GM18502 (cell line): ENCODE measurements around the gene RHOD.

Source experiments
- ATAC-seq: cut with Tn5 transposase; IDR thresholded peaks from one replicate; pipeline ENCODE4 v1.9.1; 2021; ENCODE audit warnings: mild to moderate bottlenecking; ENCODE audit not compliant: unreplicated experiment, poor library complexity

RHOD gene, protein sequence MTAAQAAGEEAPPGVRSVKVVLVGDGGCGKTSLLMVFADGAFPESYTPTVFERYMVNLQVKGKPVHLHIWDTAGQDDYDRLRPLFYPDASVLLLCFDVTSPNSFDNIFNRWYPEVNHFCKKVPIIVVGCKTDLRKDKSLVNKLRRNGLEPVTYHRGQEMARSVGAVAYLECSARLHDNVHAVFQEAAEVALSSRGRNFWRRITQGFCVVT

GRCh38 chr11:67056267-67057204, at the start of gene RHOD:
RHOD (plus strand) TSS chr11:67056847; CDS start chr11:67056903, 56 bp downstream.
- ATAC-seq: no peak

DNA sequence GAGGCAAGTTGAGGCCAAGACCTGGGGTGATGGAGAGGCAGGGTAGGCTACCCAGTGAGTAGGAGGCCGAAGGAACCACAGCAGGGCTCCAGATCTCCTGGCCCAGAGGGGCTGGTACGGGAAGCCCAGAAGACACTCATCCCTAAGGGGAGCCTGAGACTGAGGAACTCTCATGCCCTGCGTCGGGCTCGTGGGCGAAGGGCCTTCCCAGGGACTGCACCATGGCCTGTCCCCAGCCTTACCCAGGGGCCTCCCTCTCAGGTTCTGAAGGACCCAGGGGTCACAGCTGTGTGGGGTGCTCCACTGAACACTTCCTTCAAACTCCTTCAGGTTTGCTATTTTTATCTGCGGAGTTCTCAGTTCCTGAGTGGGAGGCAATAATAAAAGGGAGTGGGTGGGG, 49.5 kb upstream of the RHOD start:
- ATAC-seq: no peak

GRCh38 chr11:67010296-67010905, 46.2 kb upstream of the RHOD start:
- no peak for ATAC-seq

- no peak for ATAC-seq
Observed at GRCh38 chr11:67013511-67014045, 43.1 kb upstream of the RHOD start.

- ATAC-seq: no peak
Observed at GRCh38 chr11:67014343-67014742, 42.3 kb upstream of the RHOD start.

- no peak for ATAC-seq
Observed at GRCh38 chr11:67015048-67015447, 41.6 kb upstream of the RHOD start.

- no peak for ATAC-seq
Observed at GRCh38 chr11:67016550-67016949, 40.1 kb upstream of the RHOD start.

DNA sequence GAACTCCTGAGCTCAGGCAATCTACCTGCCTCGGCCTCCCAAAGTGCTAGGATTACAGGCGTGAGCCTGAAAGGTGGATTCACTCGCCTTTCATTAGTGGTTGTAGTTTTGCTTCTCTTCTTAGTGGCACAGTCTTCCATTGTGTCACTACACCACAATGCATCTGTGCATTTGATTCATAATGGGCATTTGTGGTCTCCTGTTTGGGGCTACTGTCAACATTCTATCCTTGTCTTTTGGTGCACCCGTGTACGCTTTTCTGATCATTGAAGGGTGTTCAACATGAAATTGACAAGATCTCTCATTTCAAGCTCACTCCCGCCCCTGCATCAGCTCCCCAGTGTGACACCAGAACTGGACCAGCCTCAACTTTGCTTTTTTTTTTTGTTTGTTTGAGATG, 35.7 kb upstream of the RHOD start:
- no peak for ATAC-seq

GRCh38 chr11:67022341-67022933, 34.2 kb upstream of the RHOD start:
- ATAC-seq: no peak

DNA sequence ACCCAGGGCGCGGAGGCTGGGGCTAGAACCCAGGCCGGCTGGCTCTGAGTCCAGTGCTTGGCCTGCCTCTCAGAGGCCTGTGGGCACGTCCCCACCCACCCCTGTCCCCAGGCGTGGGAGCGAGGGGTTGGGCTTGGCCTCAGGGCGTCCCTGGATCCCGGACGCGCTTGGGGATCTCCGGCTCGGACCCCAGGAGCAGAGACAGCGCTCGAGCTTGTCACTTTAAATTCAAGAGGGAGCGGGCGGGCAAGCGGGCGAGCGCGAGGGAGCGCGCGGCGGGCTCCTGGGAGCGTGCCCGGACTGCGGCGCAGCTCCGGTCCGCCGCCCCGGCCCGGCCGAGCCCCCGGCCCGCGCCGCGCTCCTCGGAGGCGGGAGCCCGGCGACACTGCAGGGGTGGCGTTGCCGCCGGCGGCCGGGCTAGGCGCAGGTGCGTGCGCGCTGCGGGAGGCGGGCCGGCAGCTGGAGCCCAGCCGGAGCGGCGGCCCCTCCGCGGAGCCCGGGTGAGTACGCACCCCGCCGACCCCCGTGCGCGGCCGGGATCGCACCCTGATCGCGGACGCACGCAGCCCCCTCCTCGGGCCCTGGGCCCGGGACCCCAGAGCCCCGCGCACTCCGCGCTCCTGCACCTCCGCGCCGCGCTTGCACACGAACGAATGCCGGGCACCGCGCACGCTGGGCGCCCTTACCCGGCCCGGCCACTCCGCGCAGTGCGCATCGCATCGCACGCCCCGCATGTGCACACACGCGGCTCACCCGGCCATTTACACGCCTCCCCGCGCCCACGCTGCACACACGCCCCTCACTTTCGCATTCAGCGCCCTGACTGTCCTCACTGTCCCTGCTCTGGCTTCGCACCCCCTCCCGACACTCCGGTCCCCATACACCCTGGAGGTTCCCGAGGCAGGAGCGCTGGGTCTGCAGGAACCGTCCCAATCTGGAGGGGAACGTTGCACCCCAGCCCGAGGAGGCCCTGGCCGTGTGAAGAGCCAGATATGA, 33.4 kb upstream of the RHOD start, which contains the start of gene SYT12:
SYT12 (plus strand) TSS at position 174 of the 996 bp plus-strand sequence. CDS start 7,011 bp downstream, outside the sequence.
- no peak for ATAC-seq

- ATAC-seq: no peak
Observed at GRCh38 chr11:67023957-67024353, 32.7 kb upstream of the RHOD start.

GRCh38 chr11:67024410-67024809, 32.2 kb upstream of the RHOD start:
- ATAC-seq: no peak

DNA sequence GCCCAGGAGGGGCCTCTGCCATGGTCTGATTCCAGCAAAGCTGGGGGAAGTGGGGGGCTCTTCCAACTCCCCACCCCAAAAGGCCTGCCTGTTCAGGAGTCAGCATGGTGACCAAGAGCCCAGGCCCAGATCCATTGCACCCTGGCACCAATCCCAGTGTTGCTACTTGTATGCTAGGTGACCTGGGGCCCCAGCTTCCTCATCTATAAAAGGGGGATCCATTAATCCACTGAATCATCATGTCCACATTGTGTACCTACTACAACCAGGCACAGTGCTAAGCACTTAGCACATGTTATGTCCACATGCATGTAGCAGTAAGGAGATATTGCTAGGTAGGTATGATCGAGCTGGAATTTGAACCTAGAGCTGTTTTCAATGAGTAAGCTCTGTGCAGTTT, 31.7 kb upstream of the RHOD start:
- no peak for ATAC-seq

DNA sequence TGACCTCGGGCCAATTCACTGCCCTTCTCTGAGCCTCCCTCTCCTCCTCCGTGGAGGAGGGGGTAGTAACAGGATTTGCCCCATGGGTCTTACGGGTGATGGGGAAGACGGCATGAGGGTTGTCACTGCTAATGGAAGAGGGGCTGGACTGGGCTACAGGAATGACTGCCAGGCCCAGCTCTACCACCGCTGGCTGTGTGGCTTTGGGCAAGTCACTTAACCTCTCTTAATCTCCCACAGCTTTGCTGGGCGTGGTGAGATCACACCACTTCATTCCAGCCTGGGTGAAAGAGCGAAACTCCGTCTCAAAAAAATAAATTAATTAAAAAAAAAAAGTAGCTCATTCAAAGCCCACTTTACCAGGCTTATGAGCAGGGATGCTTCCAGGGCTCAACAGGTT, 30.9 kb upstream of the RHOD start:
- no peak for ATAC-seq

DNA sequence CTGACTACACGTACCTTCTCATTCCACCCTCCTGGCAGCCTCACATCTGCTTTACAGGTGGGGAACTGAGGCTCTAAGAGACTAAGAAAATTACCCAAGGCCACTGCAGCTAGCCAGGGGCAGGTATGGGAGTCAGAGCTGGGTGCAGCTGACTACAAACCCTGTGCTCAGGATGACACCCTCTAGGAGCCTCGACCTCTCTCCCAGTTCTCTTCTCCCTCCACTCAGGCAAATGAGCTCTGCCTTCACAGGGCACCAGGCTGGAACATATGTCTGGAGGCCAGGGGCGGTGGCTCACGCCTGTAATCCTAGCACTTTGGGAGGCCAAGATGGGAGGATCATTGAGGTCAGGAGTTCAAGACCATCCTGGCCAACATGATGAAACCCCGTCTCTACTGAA, 29.7 kb upstream of the RHOD start:
- no peak for ATAC-seq

DNA sequence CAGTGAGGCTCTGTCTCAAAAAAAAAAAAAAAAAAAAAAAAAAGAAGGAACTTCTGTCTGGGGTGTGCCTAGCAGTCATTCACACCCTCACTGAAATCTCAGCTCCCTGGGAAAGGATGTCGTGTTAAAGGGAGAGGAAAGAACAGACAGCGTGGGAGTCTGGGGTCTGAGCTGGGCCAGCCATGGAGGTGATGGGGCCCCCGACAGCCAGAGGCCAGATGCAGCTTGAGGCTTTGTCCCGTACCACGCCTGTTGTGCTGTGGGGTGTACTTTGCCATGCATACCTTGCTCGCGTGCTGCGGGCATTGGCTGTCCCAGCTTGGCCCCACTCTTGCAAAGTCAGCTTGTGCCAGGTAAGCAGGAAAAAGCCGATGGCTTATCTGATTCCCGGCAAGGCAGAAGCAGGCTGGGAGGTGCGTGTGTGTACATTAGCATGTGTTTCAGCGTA, 29.1 kb upstream of the RHOD start:
- ATAC-seq: peak; percentile 14

DNA sequence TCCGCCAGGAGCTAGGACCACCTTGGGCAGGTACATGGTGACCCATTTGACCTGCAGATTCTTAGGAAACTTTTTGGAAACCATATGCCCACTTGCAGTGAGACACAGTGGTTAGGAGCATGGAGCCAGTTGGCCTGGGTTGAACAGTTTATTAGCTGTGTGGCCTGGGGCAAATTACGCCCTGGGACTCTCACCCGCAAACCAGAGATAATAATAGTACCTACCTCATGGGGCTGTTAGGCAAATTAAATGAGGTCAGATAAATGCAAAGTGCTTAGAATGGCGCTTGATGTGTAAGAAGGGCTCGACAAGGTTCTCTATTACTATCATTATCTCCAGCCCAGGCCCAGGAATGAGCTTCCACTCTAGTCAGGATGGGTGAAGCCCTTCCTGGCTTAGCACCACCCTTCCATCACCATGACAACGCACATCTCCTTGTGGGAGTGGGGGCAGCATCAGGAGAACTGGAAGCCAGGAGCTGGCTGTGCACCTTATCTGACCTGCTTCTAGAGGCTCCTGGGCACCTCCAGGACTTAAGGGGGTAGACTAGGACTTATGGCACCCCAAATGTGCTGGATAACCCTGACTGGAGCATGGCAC, 28.6 kb upstream of the RHOD start:
- peak; percentile 61 for ATAC-seq

DNA sequence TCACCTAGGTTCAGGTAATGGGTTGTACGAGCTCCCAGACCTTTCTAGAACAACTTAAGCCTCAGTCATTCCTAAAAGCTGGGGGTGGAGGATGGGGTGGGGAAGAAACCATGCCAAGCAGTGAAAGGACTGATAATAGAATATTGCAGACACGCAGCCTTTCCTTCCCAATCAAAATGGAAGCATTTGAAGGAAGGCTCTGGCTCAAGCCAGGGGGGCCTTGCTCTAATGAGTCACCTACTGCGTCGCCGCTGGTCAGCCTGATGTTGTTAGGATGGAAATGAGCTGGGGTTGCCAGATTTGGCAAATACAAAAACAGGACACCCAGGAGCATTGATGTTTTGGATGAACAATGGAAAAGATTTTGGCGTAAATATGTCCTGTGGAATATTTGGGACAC, 27.5 kb upstream of the RHOD start:
- ATAC-seq: no peak

DNA sequence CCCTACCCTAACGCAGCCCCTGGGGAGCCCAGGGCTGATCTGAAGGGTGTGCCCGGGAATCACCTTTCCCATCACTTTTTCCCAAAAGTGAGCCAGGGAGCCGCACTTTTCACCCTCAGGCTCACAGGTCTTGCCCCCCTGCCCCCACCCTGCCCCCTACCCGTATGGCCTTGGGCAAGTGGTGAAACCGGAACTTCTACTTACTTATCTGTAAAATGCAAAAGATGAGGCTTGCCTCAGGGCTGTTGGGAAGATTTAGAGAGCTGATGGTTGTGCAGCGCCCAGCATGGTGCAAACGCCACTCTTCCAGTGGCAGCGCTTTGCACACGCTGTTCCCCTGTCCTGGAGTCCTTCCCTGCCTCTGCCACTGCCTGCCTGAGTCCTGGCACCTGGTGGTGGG, 25.7 kb upstream of the RHOD start:
- no peak for ATAC-seq
